ENCODE measurements around the gene CDH4.
"Not testable (repeated sequence)": the region's sequence is repeated elsewhere in the genome, so short reads cannot be mapped to it uniquely, and the experiment has no call there.

DNA sequence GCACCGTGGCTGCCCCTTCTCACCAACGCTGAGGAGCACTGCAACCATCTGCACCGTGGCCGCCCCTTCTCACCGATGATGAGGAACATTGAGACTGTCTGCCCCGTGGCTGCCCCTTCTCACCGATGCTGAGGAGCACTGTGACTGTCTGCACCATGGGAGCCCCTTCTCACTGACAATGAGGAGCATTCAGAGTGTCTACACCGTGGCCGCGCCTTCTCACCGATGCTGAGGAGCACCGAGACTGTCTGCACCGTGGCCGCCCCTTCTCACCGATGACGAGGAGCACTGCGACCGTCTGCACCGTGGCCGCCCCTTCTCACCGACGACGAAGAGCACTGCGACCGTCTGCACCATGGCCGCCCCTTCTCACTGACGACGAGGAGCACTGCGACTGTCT lies 693.4 kb downstream of the CDH4 start:
- TF ChIP-seq, protein P1, sequence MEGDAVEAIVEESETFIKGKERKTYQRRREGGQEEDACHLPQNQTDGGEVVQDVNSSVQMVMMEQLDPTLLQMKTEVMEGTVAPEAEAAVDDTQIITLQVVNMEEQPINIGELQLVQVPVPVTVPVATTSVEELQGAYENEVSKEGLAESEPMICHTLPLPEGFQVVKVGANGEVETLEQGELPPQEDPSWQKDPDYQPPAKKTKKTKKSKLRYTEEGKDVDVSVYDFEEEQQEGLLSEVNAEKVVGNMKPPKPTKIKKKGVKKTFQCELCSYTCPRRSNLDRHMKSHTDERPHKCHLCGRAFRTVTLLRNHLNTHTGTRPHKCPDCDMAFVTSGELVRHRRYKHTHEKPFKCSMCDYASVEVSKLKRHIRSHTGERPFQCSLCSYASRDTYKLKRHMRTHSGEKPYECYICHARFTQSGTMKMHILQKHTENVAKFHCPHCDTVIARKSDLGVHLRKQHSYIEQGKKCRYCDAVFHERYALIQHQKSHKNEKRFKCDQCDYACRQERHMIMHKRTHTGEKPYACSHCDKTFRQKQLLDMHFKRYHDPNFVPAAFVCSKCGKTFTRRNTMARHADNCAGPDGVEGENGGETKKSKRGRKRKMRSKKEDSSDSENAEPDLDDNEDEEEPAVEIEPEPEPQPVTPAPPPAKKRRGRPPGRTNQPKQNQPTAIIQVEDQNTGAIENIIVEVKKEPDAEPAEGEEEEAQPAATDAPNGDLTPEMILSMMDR (conservative IDR thresholded peaks at IDR 0.05) = not testable (repeated sequence)
- not testable (repeated sequence) for TF ChIP-seq ZFX (IDR thresholded peaks at IDR 0.05)

Measured in C4-2B (cell line).